GM23338 (cell line): ENCODE data around the gene PTPRE. TPM values are rescaled to one million over a fixed set of nuclear protein-coding genes. Genes with fewer than 3 reads are reported as not detected.

Experiments
- ATAC-seq: fragments of 200-7000 bp; cut with Tn5 transposase; 3 replicates; pipeline ENCODE4 v1.9.1; 2020
- DNase-seq: peaks from one replicate; pipeline ENCODE4 v3.0.0-alpha.2; 2015; ENCODE audit warnings: low spot score
- H2AFZ ChIP-seq: fragments of 200-600 bp; sonication (generic); 2 replicates; pipeline ENCODE4 v1.8.0; 2016; ENCODE audit warnings: antibody characterized with exemption, mild to moderate bottlenecking, moderate library complexity
- H3F3A ChIP-seq: fragments of 200-600 bp; sonication (generic); replicated peaks from 2 replicates; pipeline ENCODE4 v1.8.0; 2017; ENCODE audit warnings: antibody characterized with exemption, mixed run types, low read depth
- H3K27ac ChIP-seq: fragments of 200-600 bp; sonication (generic); 2 replicates; pipeline ENCODE4 v1.6.1; 2016; ENCODE audit warnings: low read depth
- H3K27me3 ChIP-seq: fragments of 200-600 bp; sonication (generic); 2 replicates; pipeline ENCODE4 v1.8.0; 2016; ENCODE audit warnings: mild to moderate bottlenecking, mixed run types, moderate library complexity; ENCODE audit not compliant: insufficient read depth
- H3K36me3 ChIP-seq: fragments of 200-600 bp; sonication (generic); 2 replicates; pipeline ENCODE4 v1.8.0; 2016; ENCODE audit warnings: mild to moderate bottlenecking; ENCODE audit not compliant: insufficient read depth
- H3K4me1 ChIP-seq: fragments of 200-600 bp; sonication (generic); 2 replicates; pipeline ENCODE4 v1.8.0; 2016; ENCODE audit warnings: mild to moderate bottlenecking, moderate library complexity; ENCODE audit not compliant: insufficient read depth
- H3K4me2 ChIP-seq: fragments of 200-600 bp; sonication (generic); 2 replicates; pipeline ENCODE4 v1.7.1; 2017; ENCODE audit warnings: mixed run types
- H3K4me3 ChIP-seq: fragments of 200-600 bp; sonication (generic); 2 replicates; pipeline ENCODE4 v1.6.1; 2016; ENCODE audit warnings: mixed run types
- H3K79me2 ChIP-seq: fragments of 200-600 bp; sonication (generic); replicated peaks from 2 replicates; pipeline ENCODE4 v1.8.0; 2017; ENCODE audit warnings: mild to moderate bottlenecking; ENCODE audit not compliant: insufficient read depth
- H3K9me2 ChIP-seq: fragments of 200-600 bp; sonication (generic); 2 replicates; pipeline ENCODE4 v1.8.0; 2017; ENCODE audit not compliant: insufficient read depth
- H4K20me1 ChIP-seq: fragments of 200-600 bp; sonication (generic); replicated peaks from 2 replicates; pipeline ENCODE4 v1.8.0; 2017; ENCODE audit warnings: mild to moderate bottlenecking; ENCODE audit not compliant: insufficient read depth
- H3K27ac Mint-ChIP-seq: 2 replicates; pipeline ENCODE4 v1.8.0; 2020; ENCODE audit warnings: inconsistent platforms, mild to moderate bottlenecking, moderate library complexity, mixed read lengths
- H3K27me3 Mint-ChIP-seq: 3 replicates; pipeline ENCODE4 v1.8.0; 2022; ENCODE audit warnings: low read depth, mild to moderate bottlenecking, moderate library complexity, mixed read lengths, inconsistent platforms; ENCODE audit not compliant: insufficient read depth, poor library complexity
- H3K36me3 Mint-ChIP-seq: 3 replicates; pipeline ENCODE4 v1.8.0; 2021; ENCODE audit warnings: low read depth, mild to moderate bottlenecking, inconsistent platforms, moderate library complexity, mixed read lengths
- H3K4me1 Mint-ChIP-seq: 3 replicates; pipeline ENCODE4 v1.8.0; 2020; ENCODE audit warnings: mild to moderate bottlenecking, inconsistent platforms, mixed read lengths
- H3K4me3 Mint-ChIP-seq: 3 replicates; pipeline ENCODE4 v1.8.0; 2021; ENCODE audit warnings: moderate library complexity, mild to moderate bottlenecking, inconsistent platforms, mixed read lengths
- H3K9me3 Mint-ChIP-seq: 3 replicates; pipeline ENCODE4 v1.8.0; 2020; ENCODE audit warnings: moderate library complexity, mild to moderate bottlenecking, inconsistent platforms, mixed read lengths
- CREB1 ChIP-seq: fragments of 250-450 bp; sonication (Bioruptor Pico); IDR thresholded peaks from 2 replicates; pipeline ENCODE4 v1.5.0; 2020; ENCODE audit warnings: low read depth, mild to moderate bottlenecking, moderate library complexity
- EZH2 ChIP-seq: fragments of 200-600 bp; sonication (generic); IDR thresholded peaks from one replicate; pipeline ENCODE4 v1.8.0; 2017; ENCODE audit warnings: antibody characterized with exemption, mild to moderate bottlenecking, low read depth; ENCODE audit not compliant: unreplicated experiment
- JUNB ChIP-seq: IDR thresholded peaks from one replicate; pipeline ENCODE4 v1.6.1; 2016; ENCODE audit warnings: antibody characterized with exemption; ENCODE audit not compliant: unreplicated experiment
- ZNF114 ChIP-seq: fragments of 250-450 bp; sonication (Bioruptor Pico); IDR thresholded peaks from 2 replicates; pipeline ENCODE4 v1.5.0; 2020; ENCODE audit warnings: mild to moderate bottlenecking, moderate library complexity
- polyA plus RNA-seq: library from polyadenylated mRNA; unstranded; fragments of >200 nt; fragmentation: Nextera tagmentation; extraction: Ambion mirVana; gene quantifications from 2 replicates; pipeline ENCODE4 v1.2.1, GENCODE V29; 2016
- total RNA-seq: library from RNA; depleted of rRNA; stranded (reverse); fragments of >200 nt; shearing (Covaris generic); gene quantifications from 2 replicates; pipeline ENCODE4 v1.2.3, GENCODE V29; 2014
- TF ChIP-seq, protein P1 (sequence below): fragments of 250-450 bp; sonication (Bioruptor Pico); IDR thresholded peaks from 2 replicates; pipeline ENCODE4 v1.5.0; 2020; ENCODE audit warnings: mild to moderate bottlenecking, moderate library complexity
- TF ChIP-seq, protein P2 (sequence below): IDR thresholded peaks from 2 replicates; pipeline ENCODE4 v1.6.1; 2016; ENCODE audit warnings: antibody characterized with exemption

PTPRE gene
- total and polyA plus RNA-seq, 2 experiments from 2014 or later: 0.34 to 0.42 TPM

DNA sequence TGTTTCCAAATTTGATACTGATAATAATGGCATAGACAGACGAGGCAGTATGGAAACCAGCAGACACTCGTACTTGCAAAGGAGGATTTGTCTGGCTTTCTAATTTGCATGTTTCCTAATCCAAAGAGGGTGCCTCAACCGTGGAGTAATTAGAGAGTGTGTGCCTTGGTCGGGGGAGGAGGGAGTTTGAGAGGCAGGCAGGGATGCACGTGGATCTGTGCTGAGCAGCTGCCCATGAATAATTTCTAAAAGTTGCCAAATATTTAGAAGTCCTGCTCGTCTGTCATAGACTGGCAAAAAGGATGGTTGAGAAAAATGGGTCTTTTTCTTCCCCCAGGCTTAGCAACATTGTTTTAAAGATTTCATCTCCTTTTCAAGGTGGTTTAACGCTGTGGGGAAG is 69.4 kb downstream of the PTPRE start (continued):
- TF ChIP-seq, protein P1, sequence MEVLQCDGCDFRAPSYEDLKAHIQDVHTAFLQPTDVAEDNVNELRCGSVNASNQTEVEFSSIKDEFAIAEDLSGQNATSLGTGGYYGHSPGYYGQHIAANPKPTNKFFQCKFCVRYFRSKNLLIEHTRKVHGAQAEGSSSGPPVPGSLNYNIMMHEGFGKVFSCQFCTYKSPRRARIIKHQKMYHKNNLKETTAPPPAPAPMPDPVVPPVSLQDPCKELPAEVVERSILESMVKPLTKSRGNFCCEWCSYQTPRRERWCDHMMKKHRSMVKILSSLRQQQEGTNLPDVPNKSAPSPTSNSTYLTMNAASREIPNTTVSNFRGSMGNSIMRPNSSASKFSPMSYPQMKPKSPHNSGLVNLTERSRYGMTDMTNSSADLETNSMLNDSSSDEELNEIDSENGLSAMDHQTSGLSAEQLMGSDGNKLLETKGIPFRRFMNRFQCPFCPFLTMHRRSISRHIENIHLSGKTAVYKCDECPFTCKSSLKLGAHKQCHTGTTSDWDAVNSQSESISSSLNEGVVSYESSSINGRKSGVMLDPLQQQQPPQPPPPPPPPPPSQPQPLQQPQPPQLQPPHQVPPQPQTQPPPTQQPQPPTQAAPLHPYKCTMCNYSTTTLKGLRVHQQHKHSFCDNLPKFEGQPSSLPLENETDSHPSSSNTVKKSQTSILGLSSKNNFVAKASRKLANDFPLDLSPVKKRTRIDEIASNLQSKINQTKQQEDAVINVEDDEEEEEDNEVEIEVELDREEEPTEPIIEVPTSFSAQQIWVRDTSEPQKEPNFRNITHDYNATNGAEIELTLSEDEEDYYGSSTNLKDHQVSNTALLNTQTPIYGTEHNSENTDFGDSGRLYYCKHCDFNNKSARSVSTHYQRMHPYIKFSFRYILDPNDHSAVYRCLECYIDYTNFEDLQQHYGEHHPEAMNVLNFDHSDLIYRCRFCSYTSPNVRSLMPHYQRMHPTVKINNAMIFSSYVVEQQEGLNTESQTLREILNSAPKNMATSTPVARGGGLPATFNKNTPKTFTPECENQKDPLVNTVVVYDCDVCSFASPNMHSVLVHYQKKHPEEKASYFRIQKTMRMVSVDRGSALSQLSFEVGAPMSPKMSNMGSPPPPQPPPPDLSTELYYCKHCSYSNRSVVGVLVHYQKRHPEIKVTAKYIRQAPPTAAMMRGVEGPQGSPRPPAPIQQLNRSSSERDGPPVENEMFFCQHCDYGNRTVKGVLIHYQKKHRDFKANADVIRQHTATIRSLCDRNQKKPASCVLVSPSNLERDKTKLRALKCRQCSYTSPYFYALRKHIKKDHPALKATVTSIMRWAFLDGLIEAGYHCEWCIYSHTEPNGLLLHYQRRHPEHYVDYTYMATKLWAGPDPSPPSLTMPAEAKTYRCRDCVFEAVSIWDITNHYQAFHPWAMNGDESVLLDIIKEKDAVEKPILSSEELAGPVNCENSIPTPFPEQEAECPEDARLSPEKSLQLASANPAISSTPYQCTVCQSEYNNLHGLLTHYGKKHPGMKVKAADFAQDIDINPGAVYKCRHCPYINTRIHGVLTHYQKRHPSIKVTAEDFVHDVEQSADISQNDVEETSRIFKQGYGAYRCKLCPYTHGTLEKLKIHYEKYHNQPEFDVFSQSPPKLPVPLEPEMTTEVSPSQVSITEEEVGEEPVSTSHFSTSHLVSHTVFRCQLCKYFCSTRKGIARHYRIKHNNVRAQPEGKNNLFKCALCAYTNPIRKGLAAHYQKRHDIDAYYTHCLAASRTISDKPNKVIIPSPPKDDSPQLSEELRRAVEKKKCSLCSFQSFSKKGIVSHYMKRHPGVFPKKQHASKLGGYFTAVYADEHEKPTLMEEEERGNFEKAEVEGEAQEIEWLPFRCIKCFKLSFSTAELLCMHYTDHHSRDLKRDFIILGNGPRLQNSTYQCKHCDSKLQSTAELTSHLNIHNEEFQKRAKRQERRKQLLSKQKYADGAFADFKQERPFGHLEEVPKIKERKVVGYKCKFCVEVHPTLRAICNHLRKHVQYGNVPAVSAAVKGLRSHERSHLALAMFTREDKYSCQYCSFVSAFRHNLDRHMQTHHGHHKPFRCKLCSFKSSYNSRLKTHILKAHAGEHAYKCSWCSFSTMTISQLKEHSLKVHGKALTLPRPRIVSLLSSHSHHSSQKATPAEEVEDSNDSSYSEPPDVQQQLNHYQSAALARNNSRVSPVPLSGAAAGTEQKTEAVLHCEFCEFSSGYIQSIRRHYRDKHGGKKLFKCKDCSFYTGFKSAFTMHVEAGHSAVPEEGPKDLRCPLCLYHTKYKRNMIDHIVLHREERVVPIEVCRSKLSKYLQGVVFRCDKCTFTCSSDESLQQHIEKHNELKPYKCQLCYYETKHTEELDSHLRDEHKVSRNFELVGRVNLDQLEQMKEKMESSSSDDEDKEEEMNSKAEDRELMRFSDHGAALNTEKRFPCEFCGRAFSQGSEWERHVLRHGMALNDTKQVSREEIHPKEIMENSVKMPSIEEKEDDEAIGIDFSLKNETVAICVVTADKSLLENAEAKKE (CRISPR knock-in tag): no peak
- TF ChIP-seq EZH2 (no peak), JUNB (no peak), CREB1 (no peak)

DNA sequence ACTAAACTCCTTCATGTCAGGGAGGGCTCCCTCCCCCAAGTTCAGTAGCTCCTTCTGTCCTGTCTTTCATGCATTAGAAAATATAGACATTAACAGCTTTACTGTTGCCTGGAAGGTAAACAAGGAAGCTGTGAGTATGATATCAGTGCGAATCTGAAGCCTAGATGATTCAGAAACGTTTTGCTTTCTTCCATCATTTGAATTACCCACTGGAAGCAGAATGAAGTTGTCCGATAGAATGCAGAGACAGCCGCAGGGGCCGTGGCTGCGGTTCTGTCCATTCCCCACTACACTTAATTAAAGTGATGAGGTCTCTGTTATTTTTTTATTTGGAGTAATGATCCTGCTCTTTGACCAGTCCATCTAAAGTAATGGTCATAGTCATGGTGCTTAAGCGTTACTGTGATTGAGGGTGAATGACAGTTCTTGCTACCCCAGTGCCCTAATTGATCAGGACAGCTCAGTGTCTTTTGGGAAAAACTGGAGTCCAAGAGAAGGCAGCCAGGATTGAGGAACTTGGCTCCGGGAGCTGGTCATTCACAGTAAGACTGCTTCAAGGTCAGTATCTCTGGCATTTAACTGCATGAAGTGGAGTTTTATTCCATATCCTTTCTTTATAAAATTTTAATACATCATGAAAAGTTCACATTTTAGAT is 69.9 kb downstream of the PTPRE start:
- H3K4me3 Mint-ChIP-seq: no peak overlapping the region
- H3K4me2 ChIP-seq: no peak overlapping the region
- H3K79me2 ChIP-seq: no peaks in the 10 kb centered on the region
- DNase-seq (no peak), ATAC-seq (no peak)
- no peaks in the 10 kb centered on the region for H3K9me2 ChIP-seq
- peaks cover 18% of the 10 kb centered on the region; the same call in 2 of the 3 replicates for H3K4me1 Mint-ChIP-seq
- H3K36me3 Mint-ChIP-seq: no peaks in the 10 kb centered on the region; the same call in 2 of the 3 replicates
- no peaks in the 10 kb centered on the region for H4K20me1 ChIP-seq
- no peaks in the 10 kb centered on the region for H3K4me1 ChIP-seq
- TF ChIP-seq CREB1 (no peak), ZNF114 (CRISPR knock-in tag) (no peak)
- TF ChIP-seq, protein P2, sequence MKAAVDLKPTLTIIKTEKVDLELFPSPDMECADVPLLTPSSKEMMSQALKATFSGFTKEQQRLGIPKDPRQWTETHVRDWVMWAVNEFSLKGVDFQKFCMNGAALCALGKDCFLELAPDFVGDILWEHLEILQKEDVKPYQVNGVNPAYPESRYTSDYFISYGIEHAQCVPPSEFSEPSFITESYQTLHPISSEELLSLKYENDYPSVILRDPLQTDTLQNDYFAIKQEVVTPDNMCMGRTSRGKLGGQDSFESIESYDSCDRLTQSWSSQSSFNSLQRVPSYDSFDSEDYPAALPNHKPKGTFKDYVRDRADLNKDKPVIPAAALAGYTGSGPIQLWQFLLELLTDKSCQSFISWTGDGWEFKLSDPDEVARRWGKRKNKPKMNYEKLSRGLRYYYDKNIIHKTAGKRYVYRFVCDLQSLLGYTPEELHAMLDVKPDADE: no peak
- no peaks in the 10 kb centered on the region for H3K27me3 ChIP-seq
- peaks cover 5% of the 10 kb centered on the region; the same call in 1 of the 2 replicates for H3K36me3 ChIP-seq
- H3K27ac Mint-ChIP-seq: no peak overlapping the region
- no peak overlapping the region for H2AFZ ChIP-seq
- peaks cover 10% of the 10 kb centered on the region; the same call in 2 of the 3 replicates for H3K9me3 Mint-ChIP-seq
- H3F3A ChIP-seq: no peaks in the 10 kb centered on the region
- peaks cover 6% of the 10 kb centered on the region for H3K27me3 Mint-ChIP-seq
- H3K4me3 ChIP-seq: no peak overlapping the region
- H3K27ac ChIP-seq: no peak overlapping the region
